Activated T-helper 1 cell treated with anti-CD3 and anti-CD28 coated beads, Interleukin-12 subunit alpha, Interleukin-12 subunit beta, Interleukin-2, Interleukin-4 antibody, amounts not matched to agents 30 ng/mL and 10 ng/mL and 1 ng/mL, durations not matched to agents 14 hours and 24 hours and 36 hours (primary cell): ENCODE measurements around the gene MBOAT1. TPM values are rescaled to one million over a fixed set of nuclear protein-coding genes. Genes with fewer than 3 reads are reported as not detected.

Experiments
- DNase-seq: peaks from one replicate; pipeline ENCODE4 v3.0.0; 2021; ENCODE audit warnings: low spot score
- H3K27ac Mint-ChIP-seq: one replicate; pipeline ENCODE4 v1.8.0; 2021; ENCODE audit warnings: mild to moderate bottlenecking, mixed read lengths
- H3K27me3 Mint-ChIP-seq: one replicate; pipeline ENCODE4 v1.8.0; 2022; ENCODE audit warnings: mild to moderate bottlenecking, moderate library complexity, mixed read lengths; ENCODE audit not compliant: insufficient read depth
- H3K36me3 Mint-ChIP-seq: one replicate; pipeline ENCODE4 v1.8.0; 2021; ENCODE audit warnings: low read depth, mixed read lengths
- H3K4me1 Mint-ChIP-seq: one replicate; pipeline ENCODE4 v1.8.0; 2021; ENCODE audit warnings: low read depth, mixed read lengths
- H3K4me3 Mint-ChIP-seq: one replicate; pipeline ENCODE4 v1.8.0; 2021; ENCODE audit warnings: mild to moderate bottlenecking, moderate library complexity, mixed read lengths
- H3K9me3 Mint-ChIP-seq: one replicate; pipeline ENCODE4 v1.8.0; 2021; ENCODE audit warnings: mixed read lengths
- intact Hi-C: fragments of 100-400 bp; cut with micrococcal nuclease; formaldehyde crosslinking; loops from one replicate; pipeline ENCODE4 v1.15.1; 2024
- total RNA-seq: library from RNA; stranded (reverse); gene quantifications from 2 replicates; pipeline ENCODE4 v1.2.3, GENCODE V29; 2022

Gene MBOAT1
- total RNA-seq, 1 donor from 2014 or later: 13.5 TPM

- Mint-ChIP-seq H3K4me1 (no peaks in the 10 kb centered on the region), H3K9me3 (no peaks in the 10 kb centered on the region), H3K36me3 (peaks cover 14% of the 10 kb centered on the region), H3K4me3 (no peak overlapping the region), H3K27ac (no peak overlapping the region), H3K27me3 (no peaks in the 10 kb centered on the region)
- no peak for DNase-seq
- intact Hi-C loops: no loop called here
These were observed 101.8 kb downstream of the MBOAT1 start for GRCh38 chr6:20110478-20110877.

DNA sequence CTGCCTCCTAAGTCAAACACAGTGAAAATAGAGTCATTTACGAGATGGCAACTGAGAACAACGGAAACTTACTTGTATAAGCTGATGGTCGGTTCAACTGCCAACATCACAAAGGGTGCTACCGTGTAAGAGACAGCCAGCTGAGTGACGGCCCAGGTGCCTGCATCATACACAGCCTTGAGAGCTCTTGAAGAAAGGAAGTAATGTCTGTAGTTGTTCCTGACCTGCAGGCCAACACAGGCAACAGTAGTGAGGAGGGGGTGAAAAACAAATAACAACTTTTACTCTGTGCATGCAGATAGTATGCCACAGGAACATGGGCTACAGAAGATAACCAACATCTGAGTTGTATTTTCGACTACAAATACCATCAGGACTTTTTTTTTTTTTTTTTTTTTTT, 102.7 kb downstream of the MBOAT1 start:
- no peaks in the 10 kb centered on the region for H3K27me3 Mint-ChIP-seq
- peaks cover 12% of the 10 kb centered on the region for H3K36me3 Mint-ChIP-seq
- H3K27ac Mint-ChIP-seq: no peak overlapping the region
- no peak overlapping the region for H3K4me3 Mint-ChIP-seq
- H3K4me1 Mint-ChIP-seq: no peaks in the 10 kb centered on the region
- DNase-seq: no peak
- intact Hi-C loops: no loop called here
- H3K9me3 Mint-ChIP-seq: no peaks in the 10 kb centered on the region

- intact Hi-C loops: no loop called here
- no peaks in the 10 kb centered on the region for H3K4me1 Mint-ChIP-seq
These were observed 106.4 kb downstream of the MBOAT1 start for GRCh38 chr6:20105838-20106237.

DNA sequence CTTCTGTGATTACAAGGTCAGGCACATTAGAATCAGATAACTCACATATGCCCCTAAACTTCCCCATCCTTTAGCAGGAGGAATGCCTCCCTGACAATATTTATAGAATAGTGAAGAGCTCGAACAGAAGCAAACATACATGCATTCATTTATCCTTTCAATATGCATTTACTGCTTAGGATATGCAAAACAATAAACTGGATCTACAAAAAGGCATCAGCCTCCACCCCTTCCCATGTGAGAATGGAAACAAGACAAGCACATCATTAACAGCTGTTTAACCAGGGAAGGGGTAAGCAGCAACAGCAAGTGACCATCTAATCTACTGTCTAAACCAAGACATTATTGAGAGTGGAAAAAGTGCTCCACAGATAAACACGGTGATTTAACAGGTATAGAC, 107.6 kb downstream of the MBOAT1 start:
- Mint-ChIP-seq H3K4me3 (no peak overlapping the region), H3K36me3 (peaks cover 10% of the 10 kb centered on the region), H3K27me3 (no peaks in the 10 kb centered on the region), H3K4me1 (no peaks in the 10 kb centered on the region), H3K27ac (no peak overlapping the region), H3K9me3 (no peaks in the 10 kb centered on the region)
- no peak for DNase-seq
- intact Hi-C loops: no loop called here

More at GRCh38 chr6:20105838-20106237, 106.4 kb downstream of the MBOAT1 start:
- no peak for DNase-seq
- H3K27me3 Mint-ChIP-seq: no peaks in the 10 kb centered on the region
- no peaks in the 10 kb centered on the region for H3K9me3 Mint-ChIP-seq
- no peak overlapping the region for H3K4me3 Mint-ChIP-seq
- peaks cover 10% of the 10 kb centered on the region for H3K36me3 Mint-ChIP-seq
- H3K27ac Mint-ChIP-seq: no peak overlapping the region

- H3K27me3 Mint-ChIP-seq: no peaks in the 10 kb centered on the region
- intact Hi-C loops: no loop called here
- no peaks in the 10 kb centered on the region for H3K9me3 Mint-ChIP-seq
- DNase-seq: no peak
- no peak overlapping the region for H3K4me3 Mint-ChIP-seq
- peaks cover 7% of the 10 kb centered on the region for H3K36me3 Mint-ChIP-seq
- H3K4me1 Mint-ChIP-seq: no peaks in the 10 kb centered on the region
- no peak overlapping the region for H3K27ac Mint-ChIP-seq
These were observed 109.7 kb downstream of the MBOAT1 start for GRCh38 chr6:20102397-20103073.

GRCh38 chr6:20099156-20099555, 113.1 kb downstream of the MBOAT1 start:
- Mint-ChIP-seq H3K27ac (no peak overlapping the region), H3K36me3 (peaks cover 4% of the 10 kb centered on the region), H3K4me1 (no peaks in the 10 kb centered on the region), H3K9me3 (no peaks in the 10 kb centered on the region), H3K4me3 (no peak overlapping the region), H3K27me3 (no peaks in the 10 kb centered on the region)
- DNase-seq: no peak
- intact Hi-C loops: no loop called here

- H3K9me3 Mint-ChIP-seq: no peaks in the 10 kb centered on the region
- H3K36me3 Mint-ChIP-seq: peaks cover 4% of the 10 kb centered on the region
- no peaks in the 10 kb centered on the region for H3K4me1 Mint-ChIP-seq
- H3K27me3 Mint-ChIP-seq: no peaks in the 10 kb centered on the region
- intact Hi-C loops: no loop called here
- DNase-seq: no peak
- H3K27ac Mint-ChIP-seq: no peak overlapping the region
- no peak overlapping the region for H3K4me3 Mint-ChIP-seq
These were observed 113.9 kb downstream of the MBOAT1 start for GRCh38 chr6:20098267-20098876.

GRCh38 chr6:20096536-20096935, 115.7 kb downstream of the MBOAT1 start:
- no peak for DNase-seq
- H3K9me3 Mint-ChIP-seq: no peaks in the 10 kb centered on the region
- no peaks in the 10 kb centered on the region for H3K27me3 Mint-ChIP-seq
- H3K27ac Mint-ChIP-seq: no peak overlapping the region
- no peaks in the 10 kb centered on the region for H3K4me1 Mint-ChIP-seq
- intact Hi-C loops: no loop called here
- no peaks in the 10 kb centered on the region for H3K36me3 Mint-ChIP-seq
- H3K4me3 Mint-ChIP-seq: no peak overlapping the region

DNA sequence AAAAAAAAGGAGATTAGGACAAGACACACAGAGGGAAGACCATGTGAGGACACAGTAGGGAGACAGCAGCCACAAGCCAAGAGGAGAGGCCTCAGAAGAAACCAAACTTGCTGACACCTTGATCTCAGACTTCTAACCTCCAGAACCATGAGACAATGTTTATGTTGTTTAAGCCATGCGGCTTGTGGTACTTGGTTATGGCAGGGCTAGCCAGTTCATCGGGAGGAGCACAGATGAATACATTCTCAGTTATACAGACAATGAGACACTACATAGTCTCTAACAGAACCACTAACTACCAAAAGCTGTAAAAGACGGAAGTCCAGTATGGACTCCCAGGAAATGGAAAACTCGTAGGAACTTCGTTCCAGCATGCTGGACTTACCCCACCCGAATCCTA, 116.8 kb downstream of the MBOAT1 start:
- Mint-ChIP-seq H3K27me3 (no peaks in the 10 kb centered on the region), H3K36me3 (no peaks in the 10 kb centered on the region), H3K9me3 (no peaks in the 10 kb centered on the region), H3K4me3 (no peak overlapping the region), H3K27ac (no peak overlapping the region), H3K4me1 (no peaks in the 10 kb centered on the region)
- DNase-seq: no peak
- intact Hi-C loops: no loop called here

- no peak overlapping the region for H3K4me3 Mint-ChIP-seq
- H3K36me3 Mint-ChIP-seq: no peaks in the 10 kb centered on the region
- intact Hi-C loops: loop anchor here (1.0 to 5.0 kb wide), 6 partner anchors 34 to 1497 kb away; partner anchors contain the start of gene E2F3
- H3K9me3 Mint-ChIP-seq: no peaks in the 10 kb centered on the region
- no peaks in the 10 kb centered on the region for H3K4me1 Mint-ChIP-seq
- DNase-seq: no peak
- no peaks in the 10 kb centered on the region for H3K27me3 Mint-ChIP-seq
- H3K27ac Mint-ChIP-seq: no peak overlapping the region
These were observed 120.2 kb downstream of the MBOAT1 start for GRCh38 chr6:20092071-20092566.

DNA sequence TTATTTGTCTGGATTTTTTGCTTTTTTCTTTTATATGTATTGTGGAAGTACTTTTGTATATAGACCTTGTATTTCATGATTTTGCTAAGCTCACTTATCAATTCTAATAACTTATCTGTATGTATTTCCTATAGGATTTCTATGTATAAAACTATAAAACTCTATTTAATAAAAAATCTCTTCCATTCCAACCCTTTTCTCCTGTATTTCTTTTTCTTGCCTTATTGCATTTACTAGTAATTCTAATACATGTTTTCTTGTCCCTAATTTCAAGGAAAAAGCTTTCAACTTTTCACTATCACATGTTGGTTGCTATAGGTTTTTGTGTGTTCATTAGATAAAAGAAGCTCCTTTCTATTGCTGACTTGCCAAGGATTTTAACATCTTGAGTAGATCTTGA, 125.3 kb downstream of the MBOAT1 start:
- intact Hi-C loops: no loop called here
- DNase-seq: no peak
- Mint-ChIP-seq H3K36me3 (no peaks in the 10 kb centered on the region), H3K9me3 (no peaks in the 10 kb centered on the region), H3K27ac (no peak overlapping the region), H3K4me3 (no peak overlapping the region), H3K4me1 (no peaks in the 10 kb centered on the region), H3K27me3 (peaks cover 3% of the 10 kb centered on the region)

- Mint-ChIP-seq H3K9me3 (no peaks in the 10 kb centered on the region), H3K4me3 (no peak overlapping the region), H3K27me3 (peaks cover 3% of the 10 kb centered on the region), H3K27ac (no peak overlapping the region), H3K36me3 (no peaks in the 10 kb centered on the region), H3K4me1 (no peaks in the 10 kb centered on the region)
- intact Hi-C loops: no loop called here
- no peak for DNase-seq
These were observed 126.5 kb downstream of the MBOAT1 start for GRCh38 chr6:20085817-20086216.

GRCh38 chr6:20084411-20084810, 127.9 kb downstream of the MBOAT1 start:
- no peaks in the 10 kb centered on the region for H3K4me1 Mint-ChIP-seq
- no peak overlapping the region for H3K4me3 Mint-ChIP-seq
- no peak for DNase-seq
- H3K36me3 Mint-ChIP-seq: no peaks in the 10 kb centered on the region
- peaks cover 3% of the 10 kb centered on the region for H3K9me3 Mint-ChIP-seq
- H3K27me3 Mint-ChIP-seq: peaks cover 6% of the 10 kb centered on the region
- intact Hi-C loops: no loop called here
- H3K27ac Mint-ChIP-seq: no peak overlapping the region
